Endothelial cell of umbilical vein (primary cell): ENCODE measurements around the gene SNCA. TPM values are rescaled to one million over a fixed set of nuclear protein-coding genes. Genes with fewer than 3 reads are reported as not detected.

Source experiments
- BruUV-seq: library from RNA; stranded (reverse); fragments of 400-500 nt; replicated peaks from 2 replicates; lab custom pipeline; 2021; lab: Mats Ljungman, UMichigan
- CTCF ChIA-PET: fragments of 300-600, 350-600 bp; sonication (Branson Sonifier 250); formaldehyde crosslinking; loops from one replicate; lab custom pipeline; 2021; ENCODE audit warnings: antibody characterized with exemption, inconsistent platforms; lab: Charles Lee
- POLR2A ChIA-PET: fragments of 300-600, 350-600 bp; sonication (Branson Sonifier 250); formaldehyde crosslinking; loops from one replicate; lab custom pipeline; 2021; ENCODE audit warnings: antibody characterized with exemption, inconsistent platforms; lab: Charles Lee
- DNase-seq: peaks from one replicate; pipeline ENCODE4 v3.0.0-alpha.2; 2011; ENCODE audit warnings: low read depth, low spot score
- FAIRE-seq: peaks from 2 replicates; lab custom pipeline; 2011; peaks lifted over from hg19 to GRCh38; lab: Jason Lieb, UNC
- H2AFZ ChIP-seq: 2 replicates; pipeline ENCODE4 v1.6.0; 2012; ENCODE audit warnings: low read depth, low read length, control low read depth, inconsistent platforms
- H3K27ac ChIP-seq: 2 replicates; pipeline ENCODE4 v1.5.1; 2011; ENCODE audit warnings: low read depth, mild to moderate bottlenecking, control low read depth, low read length, moderate library complexity; ENCODE audit not compliant: insufficient read depth
- H3K27me3 ChIP-seq, 2 experiments: 2 replicates each; pipeline versions ENCODE4 v1.6.0 to v1.6.1; 2011; ENCODE audit warnings: low read length in 2 of 2, mixed read lengths in 1 of 2; ENCODE audit not compliant: control insufficient read depth in 2 of 2, insufficient read depth in 2 of 2
- H3K36me3 ChIP-seq, 2 experiments: 2 replicates in 1 of 2; 3 replicates in 1 of 2; pipeline ENCODE4 v1.5.1; 2011; ENCODE audit warnings: low read length in 2 of 2, mild to moderate bottlenecking in 1 of 2, moderate library complexity in 1 of 2; ENCODE audit not compliant: control insufficient read depth in 2 of 2, insufficient read depth in 2 of 2; ENCODE audit errors: extremely low read depth in 1 of 2
- H3K4me1 ChIP-seq: 3 replicates; pipeline ENCODE4 v1.5.1; 2011; ENCODE audit warnings: mild to moderate bottlenecking, low read length; ENCODE audit not compliant: control insufficient read depth, insufficient read depth; ENCODE audit errors: extremely low read depth
- H3K4me2 ChIP-seq: 2 replicates; pipeline ENCODE4 v1.6.1; 2011; ENCODE audit warnings: low read length, control low read depth, mixed read lengths; ENCODE audit not compliant: insufficient read depth
- H3K4me3 ChIP-seq, 3 experiments: fragments of 200-600 bp in 1 of 3; sonication (generic), shearing (Covaris generic) in 1 of 3; replicated peaks in 1 of 3; 2 replicates each; pipeline ENCODE4 v1.5.1; 2011 to 2016; ENCODE audit warnings: control low read depth in 3 of 3, low read length in 3 of 3, mild to moderate bottlenecking in 2 of 3, inconsistent platforms in 1 of 3, low read depth in 1 of 3, moderate library complexity in 1 of 3; ENCODE audit not compliant: insufficient read depth in 1 of 3
- H3K79me2 ChIP-seq: 2 replicates; pipeline ENCODE4 v1.6.0; 2012; ENCODE audit warnings: low read length, inconsistent platforms; ENCODE audit not compliant: control insufficient read depth, insufficient read depth
- H3K9ac ChIP-seq: replicated peaks from 2 replicates; pipeline ENCODE3; 2011; ENCODE audit warnings: low read length, control low read depth; ENCODE audit not compliant: insufficient read depth; ENCODE audit errors: extremely low read depth
- H3K9me1 ChIP-seq: replicated peaks from 3 replicates; pipeline ENCODE4 v1.6.0; 2011; ENCODE audit warnings: mild to moderate bottlenecking, low read length; ENCODE audit not compliant: control insufficient read depth, insufficient read depth; ENCODE audit errors: extremely low read depth
- H3K9me3 ChIP-seq: replicated peaks from 2 replicates; pipeline ENCODE4 v1.5.1; 2012; ENCODE audit warnings: low read length, inconsistent platforms; ENCODE audit not compliant: control insufficient read depth, insufficient read depth
- H4K20me1 ChIP-seq: replicated peaks from 2 replicates; pipeline ENCODE3; 2011; ENCODE audit warnings: mild to moderate bottlenecking, low read length; ENCODE audit not compliant: control insufficient read depth, insufficient read depth; ENCODE audit errors: extremely low read depth
- EZH2 ChIP-seq: IDR thresholded peaks from 2 replicates; pipeline ENCODE4 v1.6.1; 2012; ENCODE audit warnings: borderline replicate concordance, low read depth, mild to moderate bottlenecking, moderate library complexity, low read length, inconsistent platforms; ENCODE audit not compliant: severe bottlenecking
- FOS ChIP-seq: IDR thresholded peaks from 2 replicates; pipeline ENCODE4 v1.6.1; 2011; ENCODE audit warnings: mild to moderate bottlenecking, low read length, moderate library complexity, borderline replicate concordance; ENCODE audit not compliant: insufficient read depth
- GATA2 ChIP-seq: IDR thresholded peaks from 2 replicates; pipeline ENCODE4 v1.7.0; 2011; ENCODE audit warnings: low read depth, mild to moderate bottlenecking, moderate library complexity, mixed read lengths, low read length; ENCODE audit not compliant: insufficient read length, insufficient read depth
- JUN ChIP-seq: IDR thresholded peaks from 2 replicates; pipeline ENCODE4 v1.6.1; 2011; ENCODE audit warnings: borderline replicate concordance, low read depth; ENCODE audit not compliant: insufficient read length, insufficient read depth
- MYC ChIP-seq: IDR thresholded peaks from one replicate; pipeline ENCODE4 v1.6.1; 2011; ENCODE audit warnings: mild to moderate bottlenecking, low read depth, low read length
- POLR2A ChIP-seq: IDR thresholded peaks from 2 replicates; pipeline ENCODE4 v1.6.1; 2012; ENCODE audit warnings: low read depth, mild to moderate bottlenecking, control low read depth, low read length
- POLR2AphosphoS5 ChIP-seq: IDR thresholded peaks from 2 replicates; pipeline ENCODE4 v1.6.1; 2012; ENCODE audit warnings: low read depth, mild to moderate bottlenecking, control low read depth, low read length, moderate library complexity; ENCODE audit not compliant: insufficient read depth
- dilution Hi-C: fragments of 300-500 bp; cut with MboI; formaldehyde crosslinking; loops from one replicate; pipeline ENCODE4 v1.15.0; 2019; ENCODE audit warnings: low sequenced_read_pairs; ENCODE audit not compliant: extremely low pct_ligation_motif_present
- intact Hi-C: fragments of 100-400 bp; cut with micrococcal nuclease; formaldehyde crosslinking; loops from one replicate; pipeline ENCODE4 v1.10.0; 2022
- polyA plus RNA-seq, 4 experiments: library from polyadenylated mRNA; depleted of rRNA in 3 of 4; stranded (reverse) in 3 of 4; unstranded in 1 of 4; fragments of >200 nt; gene quantifications; 2 replicates each; pipeline versions ENCODE4 v1.2.1 to v1.2.3, GENCODE V29; 2011 to 2012; ENCODE audit warnings: missing spikeins in 1 of 4
- total RNA-seq: library from RNA; stranded (reverse); gene quantifications from 2 replicates; pipeline ENCODE4 v1.2.3, GENCODE V29; 2021
- TF ChIP-seq, protein P1 (sequence below), 2 donors: IDR thresholded peaks; 1 replicate in 1 of 2; 2 replicates in 1 of 2; pipeline ENCODE4 v1.5.1; 2011; ENCODE audit warnings: low read length in 2 of 2, mild to moderate bottlenecking in 2 of 2, moderate library complexity in 2 of 2, control low read depth in 1 of 2, inconsistent platforms in 1 of 2, low read depth in 1 of 2; ENCODE audit not compliant: insufficient read depth in 1 of 2; ENCODE audit errors: extremely low read depth in 1 of 2
- TF ChIP-seq, protein P2 (sequence below): IDR thresholded peaks from 2 replicates; pipeline ENCODE4 v1.6.1; 2011; ENCODE audit not compliant: insufficient read depth, insufficient read length

Gene SNCA
- total and polyA plus RNA-seq, 2 donors (not counting 3 experiments of a cell fraction or from before 2014, with no cell fraction given), result 76.8 to 116 TPM

DNA sequence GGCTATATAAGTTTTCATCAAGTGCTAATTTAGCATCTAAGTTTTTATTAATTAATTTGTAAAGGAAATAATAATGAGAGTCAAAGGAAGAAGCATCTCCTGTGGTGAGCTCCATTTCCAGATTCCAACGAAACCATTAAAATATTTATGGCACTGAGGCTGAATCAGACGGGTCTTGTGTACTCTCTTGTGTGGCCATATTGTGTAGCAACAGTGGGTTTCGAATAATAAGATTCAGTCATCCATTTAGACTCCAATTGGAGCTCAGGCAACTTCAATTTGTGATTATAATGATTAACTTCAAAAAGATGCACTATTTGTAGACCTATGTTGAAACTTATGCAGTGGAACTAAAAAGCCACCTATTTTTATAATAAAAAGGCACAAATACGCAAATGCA, 82.4 kb downstream of the SNCA start:
- DNase-seq, result no peak
- H3K79me2 ChIP-seq, result peaks cover 5% of the 10 kb centered on the region
- peak overlapping the region; percentile 99 for H3K27ac ChIP-seq
- H3K27me3 ChIP-seq, result no peaks in the 10 kb centered on the region
- H3K4me1 ChIP-seq, result peaks cover 27% of the 10 kb centered on the region
- no peak overlapping the region for H3K4me3 ChIP-seq
- no peak for FAIRE-seq
- intact Hi-C loops (loop anchor here (5.0 kb wide), 1 partner anchor 97 kb away; no protein-coding TSS in a partner anchor), dilution Hi-C loops (no loop called here)
- ChIA-PET CTCF (interaction anchor here (0.7 to 2.7 kb wide), 3 partner anchors 16 to 269 kb away, joined by 5 to 16 read pairs (median 6); no protein-coding TSS in a partner anchor), POLR2A (no interaction called here)
- no peak overlapping the region for H3K9ac ChIP-seq
- no peaks in the 10 kb centered on the region for H4K20me1 ChIP-seq
- H2AFZ ChIP-seq, result no peak overlapping the region
- TF ChIP-seq MYC (no peak), POLR2A (no peak), JUN (no peak), POLR2AphosphoS5 (no peak), FOS (no peak), GATA2 (no peak), EZH2 (no peak)
- TF ChIP-seq, protein P1, sequence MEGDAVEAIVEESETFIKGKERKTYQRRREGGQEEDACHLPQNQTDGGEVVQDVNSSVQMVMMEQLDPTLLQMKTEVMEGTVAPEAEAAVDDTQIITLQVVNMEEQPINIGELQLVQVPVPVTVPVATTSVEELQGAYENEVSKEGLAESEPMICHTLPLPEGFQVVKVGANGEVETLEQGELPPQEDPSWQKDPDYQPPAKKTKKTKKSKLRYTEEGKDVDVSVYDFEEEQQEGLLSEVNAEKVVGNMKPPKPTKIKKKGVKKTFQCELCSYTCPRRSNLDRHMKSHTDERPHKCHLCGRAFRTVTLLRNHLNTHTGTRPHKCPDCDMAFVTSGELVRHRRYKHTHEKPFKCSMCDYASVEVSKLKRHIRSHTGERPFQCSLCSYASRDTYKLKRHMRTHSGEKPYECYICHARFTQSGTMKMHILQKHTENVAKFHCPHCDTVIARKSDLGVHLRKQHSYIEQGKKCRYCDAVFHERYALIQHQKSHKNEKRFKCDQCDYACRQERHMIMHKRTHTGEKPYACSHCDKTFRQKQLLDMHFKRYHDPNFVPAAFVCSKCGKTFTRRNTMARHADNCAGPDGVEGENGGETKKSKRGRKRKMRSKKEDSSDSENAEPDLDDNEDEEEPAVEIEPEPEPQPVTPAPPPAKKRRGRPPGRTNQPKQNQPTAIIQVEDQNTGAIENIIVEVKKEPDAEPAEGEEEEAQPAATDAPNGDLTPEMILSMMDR (IDR thresholded peaks at IDR 0.05; ENCODE audit: extremely low read depth in 1 of 2, insufficient read depth in 1 of 2, low read depth in 1 of 2, low read length in 2 of 2), result no peak
- TF ChIP-seq, protein P2, sequence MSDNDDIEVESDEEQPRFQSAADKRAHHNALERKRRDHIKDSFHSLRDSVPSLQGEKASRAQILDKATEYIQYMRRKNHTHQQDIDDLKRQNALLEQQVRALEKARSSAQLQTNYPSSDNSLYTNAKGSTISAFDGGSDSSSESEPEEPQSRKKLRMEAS, result no peak
- peaks cover 0 to 3% of the 10 kb centered on the region in 2 experiments for H3K36me3 ChIP-seq
- no peaks in the 10 kb centered on the region for H3K9me1 ChIP-seq
- BruUV-seq, result no TSS peak
- no peaks in the 10 kb centered on the region for H3K9me3 ChIP-seq
- peak overlapping the region; percentile 9 for H3K4me2 ChIP-seq
